NOMO-1 (cell line): ENCODE data around the gene CDC42BPB.

Experiments
- DNase-seq, 2 experiments: peaks; one replicate each; lab custom pipeline; 2025; ENCODE audit not compliant: unreplicated experiment in 2 of 2; lab: John Stamatoyannopoulos, UW

CDC42BPB gene

GRCh38 chr14:103022002-103022684 lies 35.2 kb downstream of the CDC42BPB start:
- no peak for DNase-seq

- no peak for DNase-seq
Observed at GRCh38 chr14:103021684-103022001, 35.7 kb downstream of the CDC42BPB start.

GRCh38 chr14:103020271-103021170 lies 36.8 kb downstream of the CDC42BPB start:
- no peak for DNase-seq

GRCh38 chr14:103019826-103020225 lies 37.5 kb downstream of the CDC42BPB start:
- DNase-seq = no peak

GRCh38 chr14:103019236-103019635 lies 38.1 kb downstream of the CDC42BPB start:
- no peak for DNase-seq

- no peak for DNase-seq
Observed at GRCh38 chr14:103016594-103016993, 40.8 kb downstream of the CDC42BPB start.

GRCh38 chr14:103016071-103016470 lies 41.3 kb downstream of the CDC42BPB start:
- DNase-seq = no peak

GRCh38 chr14:103015426-103015825 lies 41.9 kb downstream of the CDC42BPB start:
- no peak for DNase-seq

- peak in 1 of 2 experiments; percentile 19 for DNase-seq
Observed at GRCh38 chr14:103014466-103015228, 42.7 kb downstream of the CDC42BPB start.

- DNase-seq = no peak
Observed at GRCh38 chr14:103013028-103013427, 44.3 kb downstream of the CDC42BPB start.

- no peak for DNase-seq
Observed at GRCh38 chr14:103009559-103009958, 47.8 kb downstream of the CDC42BPB start.

GRCh38 chr14:103008768-103009357 lies 48.5 kb downstream of the CDC42BPB start:
- DNase-seq = no peak

- DNase-seq = no peak
Observed at GRCh38 chr14:103008126-103008525, 49.2 kb downstream of the CDC42BPB start.

GRCh38 chr14:103007555-103007954 lies 49.8 kb downstream of the CDC42BPB start:
- DNase-seq = no peak

- DNase-seq = no peak
Observed at GRCh38 chr14:103006991-103007520, 50.3 kb downstream of the CDC42BPB start.

GRCh38 chr14:103006106-103006505 lies 51.2 kb downstream of the CDC42BPB start:
- no peak for DNase-seq

- DNase-seq = no peak
Observed at GRCh38 chr14:103003850-103004249, 53.5 kb downstream of the CDC42BPB start.

GRCh38 chr14:103003351-103003615 lies 54.1 kb downstream of the CDC42BPB start:
- DNase-seq = no peak

- no peak for DNase-seq
Observed at GRCh38 chr14:103002578-103003350, 54.6 kb downstream of the CDC42BPB start.
